Activated T-helper 1 cell treated with anti-CD3 and anti-CD28 coated beads, Interleukin-12 subunit alpha, Interleukin-12 subunit beta, Interleukin-2, Interleukin-4 antibody, amounts not matched to agents 30 ng/mL and 10 ng/mL and 1 ng/mL, durations not matched to agents 14 hours and 24 hours and 36 hours (primary cell): Measurements from ENCODE around the gene PINLYP. TPM values are rescaled to one million over a fixed set of nuclear protein-coding genes. Genes with fewer than 3 reads are reported as not detected.
"Not testable (repeated sequence)": the region's sequence is repeated elsewhere in the genome, so short reads cannot be mapped to it uniquely, and the experiment has no call there.

ENCODE experiments used
- DNase-seq: peaks from one replicate; pipeline ENCODE4 v3.0.0; 2021; ENCODE audit warnings: low spot score
- H3K27ac Mint-ChIP-seq: one replicate; pipeline ENCODE4 v1.8.0; 2021; ENCODE audit warnings: mild to moderate bottlenecking, mixed read lengths
- H3K27me3 Mint-ChIP-seq: one replicate; pipeline ENCODE4 v1.8.0; 2022; ENCODE audit warnings: mild to moderate bottlenecking, moderate library complexity, mixed read lengths; ENCODE audit not compliant: insufficient read depth
- H3K36me3 Mint-ChIP-seq: one replicate; pipeline ENCODE4 v1.8.0; 2021; ENCODE audit warnings: low read depth, mixed read lengths
- H3K4me1 Mint-ChIP-seq: one replicate; pipeline ENCODE4 v1.8.0; 2021; ENCODE audit warnings: low read depth, mixed read lengths
- H3K4me3 Mint-ChIP-seq: one replicate; pipeline ENCODE4 v1.8.0; 2021; ENCODE audit warnings: mild to moderate bottlenecking, moderate library complexity, mixed read lengths
- H3K9me3 Mint-ChIP-seq: one replicate; pipeline ENCODE4 v1.8.0; 2021; ENCODE audit warnings: mixed read lengths
- intact Hi-C: fragments of 100-400 bp; cut with micrococcal nuclease; formaldehyde crosslinking; loops from one replicate; pipeline ENCODE4 v1.15.1; 2024
- total RNA-seq: library from RNA; stranded (reverse); gene quantifications from 2 replicates; pipeline ENCODE4 v1.2.3, GENCODE V29; 2022

PINLYP gene
- total RNA-seq, 1 donor from 2014 or later, result 5.7 TPM

DNA sequence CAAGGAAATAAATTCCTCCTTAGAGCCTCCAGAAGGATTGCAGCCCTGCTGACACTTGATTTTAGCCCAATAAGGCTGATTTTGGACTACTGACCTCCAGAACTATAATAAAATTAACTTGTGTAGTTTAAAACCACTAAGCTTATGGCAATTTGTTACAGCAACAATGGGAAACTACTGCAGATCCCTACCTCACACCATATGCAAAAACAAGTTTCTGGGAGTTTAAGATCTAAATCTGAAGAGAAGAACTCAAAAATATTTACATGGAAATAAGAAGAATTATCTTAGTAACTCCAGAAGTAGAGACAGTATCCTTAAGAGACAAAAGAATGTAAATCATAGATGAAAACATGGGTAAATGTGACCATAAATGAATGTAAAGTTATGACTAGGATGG lies 36.7 kb upstream of the PINLYP start:
- Mint-ChIP-seq H3K9me3 (peaks cover 9% of the 10 kb centered on the region), H3K36me3 (peaks cover 28% of the 10 kb centered on the region), H3K4me1 (peaks cover 4% of the 10 kb centered on the region), H3K27ac (no peak overlapping the region), H3K27me3 (no peaks in the 10 kb centered on the region), H3K4me3 (no peak overlapping the region)
- intact Hi-C loops, result no loop called here
- DNase-seq, result no peak

DNA sequence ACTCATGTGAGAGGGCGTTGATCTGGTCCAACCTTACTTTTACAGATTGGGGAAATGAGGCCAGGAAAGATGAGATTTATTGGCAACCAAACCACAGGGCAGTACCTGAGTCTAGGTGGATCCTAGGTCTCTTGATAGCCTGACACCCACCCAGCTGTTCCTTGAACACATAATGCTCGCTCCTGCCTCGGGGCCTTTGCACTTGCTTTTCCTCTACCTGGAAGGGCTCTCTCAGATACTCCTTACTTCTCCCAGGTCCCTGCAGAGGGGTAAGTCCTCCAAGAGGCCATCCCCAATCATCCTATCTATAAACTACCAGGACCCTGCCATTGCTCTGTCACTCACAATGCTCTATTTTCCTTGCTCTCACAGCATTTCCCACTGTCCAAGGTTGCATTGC lies 35.2 kb upstream of the PINLYP start:
- no peak overlapping the region for H3K27ac Mint-ChIP-seq
- intact Hi-C loops, result no loop called here
- no peaks in the 10 kb centered on the region for H3K27me3 Mint-ChIP-seq
- peaks cover 27% of the 10 kb centered on the region for H3K36me3 Mint-ChIP-seq
- H3K9me3 Mint-ChIP-seq, result peaks cover 9% of the 10 kb centered on the region
- no peaks in the 10 kb centered on the region for H3K4me1 Mint-ChIP-seq
- no peak for DNase-seq
- H3K4me3 Mint-ChIP-seq, result no peak overlapping the region

DNA sequence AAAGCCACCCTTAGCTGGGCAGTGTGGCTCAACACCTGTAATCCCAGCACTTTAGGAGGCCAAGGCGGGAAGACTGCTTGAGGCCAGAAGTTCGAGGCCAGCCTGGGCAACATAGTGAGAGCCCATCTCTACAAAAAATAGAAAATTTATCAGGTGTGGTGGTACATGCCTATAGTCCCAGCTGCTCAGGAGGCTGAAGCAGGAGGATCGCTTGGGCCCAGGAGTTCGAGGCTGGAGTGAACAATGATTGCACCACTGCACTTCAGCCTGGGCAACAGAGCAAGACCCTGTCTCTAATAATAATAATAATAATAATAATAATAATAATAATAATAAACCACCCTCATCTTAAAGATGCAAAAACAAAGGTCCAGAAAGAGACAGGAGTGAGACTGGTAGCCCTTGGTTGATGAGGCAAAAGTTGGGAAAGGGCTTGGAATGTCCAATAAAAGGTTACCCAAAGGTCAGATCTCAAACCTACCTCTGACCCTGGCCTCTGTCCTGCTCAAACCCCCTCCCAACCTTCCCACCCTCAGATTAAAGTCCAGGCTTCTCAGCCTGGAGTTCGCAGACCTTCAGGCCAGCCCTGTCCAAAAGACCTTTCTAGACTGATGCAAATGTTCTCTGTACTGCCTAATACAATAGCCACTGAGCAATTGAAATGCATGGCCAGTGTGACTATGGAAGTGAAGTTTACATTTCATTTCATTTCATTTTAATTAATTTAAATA lies 33.5 kb upstream of the PINLYP start:
- no peak overlapping the region for H3K27ac Mint-ChIP-seq
- no peak overlapping the region for H3K4me3 Mint-ChIP-seq
- H3K4me1 Mint-ChIP-seq, result no peaks in the 10 kb centered on the region
- H3K9me3 Mint-ChIP-seq, result peaks cover 9% of the 10 kb centered on the region
- intact Hi-C loops, result no loop called here
- DNase-seq, result no peak
- peaks cover 26% of the 10 kb centered on the region for H3K36me3 Mint-ChIP-seq
- H3K27me3 Mint-ChIP-seq, result no peaks in the 10 kb centered on the region

DNA sequence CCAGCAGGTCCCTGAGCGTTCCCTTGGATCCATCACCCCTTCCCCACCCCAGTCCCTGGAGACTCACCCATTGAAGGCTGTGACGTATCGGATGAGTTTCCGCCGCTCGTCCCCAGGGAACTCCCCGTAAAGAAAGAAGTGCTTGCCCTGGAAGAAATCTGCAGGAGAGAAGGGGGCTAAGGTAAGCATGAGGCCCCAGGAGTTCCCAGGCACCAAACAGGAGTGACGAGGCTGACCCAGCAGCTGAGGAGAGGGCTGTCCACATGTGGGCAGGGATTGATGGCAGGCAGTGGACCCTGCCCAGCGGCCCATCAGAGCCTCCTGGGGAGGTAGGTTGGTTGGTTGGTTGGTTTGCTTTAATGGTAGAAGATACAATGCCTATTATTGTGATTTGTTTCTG lies 31.5 kb upstream of the PINLYP start:
- no peak overlapping the region for H3K4me3 Mint-ChIP-seq
- no peaks in the 10 kb centered on the region for H3K4me1 Mint-ChIP-seq
- H3K27ac Mint-ChIP-seq, result no peak overlapping the region
- peaks cover 3% of the 10 kb centered on the region for H3K9me3 Mint-ChIP-seq
- intact Hi-C loops, result no loop called here
- no peak for DNase-seq
- no peaks in the 10 kb centered on the region for H3K27me3 Mint-ChIP-seq
- peaks cover 21% of the 10 kb centered on the region for H3K36me3 Mint-ChIP-seq

DNA sequence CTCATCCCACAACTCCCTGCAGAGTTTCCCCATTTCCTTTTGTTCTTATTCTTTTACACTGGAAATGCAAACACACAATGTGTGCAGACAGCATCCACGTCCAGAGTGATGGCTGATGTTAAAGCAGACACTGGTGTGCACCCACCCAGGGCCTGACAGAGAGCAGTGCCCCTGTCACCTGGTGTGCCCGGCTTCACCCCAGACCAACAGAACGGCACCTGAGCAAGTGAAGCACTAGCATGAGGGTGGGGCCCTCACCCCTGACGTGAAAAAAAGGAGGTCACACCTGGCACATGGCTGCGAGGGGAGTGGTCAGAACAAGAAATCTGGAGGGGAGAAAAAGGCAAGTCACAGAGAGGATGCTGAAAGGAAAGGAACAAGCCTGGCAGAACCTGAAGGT lies 30.3 kb upstream of the PINLYP start:
- Mint-ChIP-seq H3K27ac (no peak overlapping the region), H3K27me3 (no peaks in the 10 kb centered on the region), H3K36me3 (peaks cover 12% of the 10 kb centered on the region), H3K4me3 (no peak overlapping the region), H3K4me1 (no peaks in the 10 kb centered on the region), H3K9me3 (no peaks in the 10 kb centered on the region)
- no peak for DNase-seq
- intact Hi-C loops, result no loop called here

DNA sequence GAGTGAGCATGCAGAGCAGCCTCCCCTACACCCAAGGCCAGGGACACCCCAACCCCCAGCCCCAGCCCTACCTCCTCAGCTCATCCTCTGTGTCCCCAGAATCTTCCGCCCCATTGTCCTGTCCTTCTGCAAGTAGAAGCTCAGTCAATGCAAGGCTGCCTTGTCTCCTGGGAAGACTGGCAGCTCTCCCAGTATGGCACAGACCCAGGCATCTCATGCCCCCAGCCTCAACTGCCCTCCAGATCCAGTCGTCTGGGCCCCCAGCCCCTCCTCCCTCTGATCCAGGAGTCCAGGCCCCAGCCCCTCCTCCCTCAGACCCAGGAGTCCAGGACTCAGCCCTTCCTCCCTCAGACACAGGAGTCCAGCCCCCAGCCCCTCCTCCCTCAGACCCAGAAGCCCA lies 29.6 kb upstream of the PINLYP start:
- DNase-seq, result no peak
- Mint-ChIP-seq H3K4me1 (no peaks in the 10 kb centered on the region), H3K36me3 (peaks cover 8% of the 10 kb centered on the region), H3K4me3 (no peak overlapping the region), H3K27me3 (no peaks in the 10 kb centered on the region), H3K9me3 (no peaks in the 10 kb centered on the region), H3K27ac (no peak overlapping the region)
- intact Hi-C loops, result no loop called here

DNA sequence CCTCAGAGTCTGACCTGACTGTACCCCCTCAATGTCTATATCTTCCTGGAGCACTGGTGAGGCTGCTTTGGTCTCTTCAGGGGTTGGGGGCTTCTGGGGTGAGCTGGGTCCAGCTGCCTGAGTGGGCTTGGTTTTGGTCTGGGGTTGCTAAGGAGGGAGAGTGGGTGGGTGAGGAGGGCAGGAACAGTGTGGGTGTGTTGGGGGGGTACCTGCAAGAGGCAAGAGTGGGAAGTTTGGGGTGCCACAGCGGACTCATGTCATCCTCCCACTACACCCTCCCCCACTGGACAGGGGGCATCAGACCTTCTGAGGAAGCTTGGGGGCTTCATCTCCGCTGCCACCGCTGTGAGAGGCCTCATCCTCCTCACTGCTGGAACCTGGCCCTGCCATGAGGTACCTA lies 29.0 kb upstream of the PINLYP start:
- Mint-ChIP-seq H3K9me3 (no peaks in the 10 kb centered on the region), H3K27ac (no peak overlapping the region), H3K4me3 (no peak overlapping the region), H3K4me1 (no peaks in the 10 kb centered on the region), H3K36me3 (peaks cover 9% of the 10 kb centered on the region), H3K27me3 (no peaks in the 10 kb centered on the region)
- intact Hi-C loops, result no loop called here
- no peak for DNase-seq

DNA sequence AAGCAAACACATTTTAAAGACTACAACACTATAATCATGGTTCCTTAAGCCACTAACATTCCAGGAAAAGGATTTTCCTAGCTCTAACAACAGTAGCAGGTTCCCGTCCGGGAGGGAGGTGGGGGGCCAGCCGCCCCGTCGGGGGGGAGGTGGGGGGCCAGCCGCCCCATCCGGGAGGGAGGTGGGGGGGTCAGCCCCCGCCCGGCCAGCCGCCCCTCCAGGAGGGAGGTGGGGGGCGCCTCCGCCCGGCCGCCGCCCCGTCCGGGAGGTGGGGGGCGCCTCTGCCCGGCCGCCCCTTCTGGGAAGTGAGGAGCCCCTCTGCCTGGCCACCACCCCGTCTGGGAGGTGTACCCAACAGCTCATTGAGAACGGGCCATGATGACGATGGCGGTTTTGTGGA lies 27.7 kb upstream of the PINLYP start:
- intact Hi-C loops, DNase-seq, H3K36me3 Mint-ChIP-seq, H3K4me1 Mint-ChIP-seq, H3K9me3 Mint-ChIP-seq, H3K27ac Mint-ChIP-seq, H3K27me3 Mint-ChIP-seq, H3K4me3 Mint-ChIP-seq: not testable (repeated sequence)

DNA sequence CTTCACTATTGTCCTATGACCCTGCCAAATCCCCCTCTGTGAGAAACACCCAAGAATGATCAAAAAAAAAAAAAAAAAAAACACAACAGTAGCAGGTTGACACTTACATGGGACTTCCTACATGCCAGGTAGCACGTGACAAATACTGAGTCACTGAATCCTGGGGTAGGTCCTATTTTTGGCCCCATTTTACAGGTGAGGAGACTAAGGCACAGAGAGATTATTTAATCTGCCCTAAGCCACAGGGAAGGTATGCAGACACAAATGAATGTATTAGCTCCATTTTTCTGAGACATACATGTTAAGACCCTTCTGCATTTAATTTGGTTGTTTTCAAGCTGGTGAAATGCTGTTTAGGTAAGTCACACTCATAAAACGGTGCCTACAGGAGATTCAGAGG lies 26.9 kb upstream of the PINLYP start:
- H3K36me3 Mint-ChIP-seq, result peaks cover 6% of the 10 kb centered on the region
- no peak for DNase-seq
- no peaks in the 10 kb centered on the region for H3K4me1 Mint-ChIP-seq
- intact Hi-C loops, result no loop called here
- H3K4me3 Mint-ChIP-seq, result no peak overlapping the region
- no peaks in the 10 kb centered on the region for H3K27me3 Mint-ChIP-seq
- H3K9me3 Mint-ChIP-seq, result no peaks in the 10 kb centered on the region
- no peak overlapping the region for H3K27ac Mint-ChIP-seq

DNA sequence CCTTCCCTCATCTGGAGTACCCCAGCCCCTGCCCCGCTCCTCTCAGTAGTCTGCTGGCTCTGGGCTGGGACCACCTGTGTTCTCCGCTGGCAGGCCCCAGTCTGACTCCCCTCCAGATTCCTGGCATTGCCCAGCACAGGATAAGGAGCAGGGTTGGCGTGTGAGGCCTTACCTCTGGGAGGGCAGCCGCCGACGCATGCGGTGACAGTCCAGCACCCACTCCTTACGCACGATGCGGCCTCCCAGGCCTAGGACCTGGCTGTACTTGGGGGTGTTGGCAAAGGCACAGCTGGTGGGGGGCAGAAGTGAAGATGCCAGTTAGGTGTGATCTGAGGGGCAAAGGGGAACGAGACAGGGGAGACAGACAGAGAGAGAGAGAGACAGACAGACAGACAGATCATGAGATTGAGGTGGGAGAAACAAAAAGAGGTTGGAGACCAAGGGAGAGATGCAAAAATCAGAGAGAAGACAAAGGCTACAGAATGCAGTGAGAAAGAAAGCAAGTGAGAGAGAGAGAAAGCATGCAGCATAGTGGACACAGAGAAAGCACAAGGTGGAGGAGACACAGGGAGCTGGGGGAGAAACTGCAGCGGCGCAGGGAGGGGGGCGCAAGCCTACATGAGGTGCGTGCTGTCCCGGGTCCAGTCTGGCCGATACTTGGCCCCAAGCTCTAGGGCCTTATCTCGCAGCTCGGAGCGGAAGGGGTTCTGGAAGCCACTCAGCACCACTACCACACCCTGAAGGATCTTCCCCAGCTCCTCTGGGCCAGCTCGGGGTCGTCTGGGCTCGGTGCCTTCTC lies 24.0 kb upstream of the PINLYP start:
- peaks cover 10% of the 10 kb centered on the region for H3K36me3 Mint-ChIP-seq
- DNase-seq, result no peak
- no peaks in the 10 kb centered on the region for H3K9me3 Mint-ChIP-seq
- no peaks in the 10 kb centered on the region for H3K27me3 Mint-ChIP-seq
- H3K27ac Mint-ChIP-seq, result no peak overlapping the region
- no peak overlapping the region for H3K4me3 Mint-ChIP-seq
- peaks cover 9% of the 10 kb centered on the region for H3K4me1 Mint-ChIP-seq
- intact Hi-C loops, result loop anchor here (10.0 kb wide), 1 partner anchor 173 kb away; no protein-coding TSS in a partner anchor

DNA sequence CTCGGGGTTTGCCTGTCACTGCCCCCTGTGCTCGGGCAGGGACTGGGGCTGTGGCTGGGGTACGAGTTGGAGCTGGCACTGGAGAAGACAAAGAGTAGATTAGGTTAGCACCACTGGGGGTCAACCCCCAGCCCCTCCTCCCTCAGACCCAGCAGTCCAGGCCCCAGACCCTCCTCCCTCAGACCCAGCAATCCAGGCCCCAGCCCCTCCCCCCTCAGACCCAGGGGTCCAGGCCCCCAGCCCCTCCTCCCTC lies 23.5 kb upstream of the PINLYP start:
- intact Hi-C loops, result loop anchor here (10.0 kb wide), 1 partner anchor 173 kb away; no protein-coding TSS in a partner anchor
- Mint-ChIP-seq H3K27me3 (no peaks in the 10 kb centered on the region), H3K9me3 (no peaks in the 10 kb centered on the region), H3K4me1 (peaks cover 9% of the 10 kb centered on the region), H3K27ac (no peak overlapping the region), H3K36me3 (peaks cover 10% of the 10 kb centered on the region), H3K4me3 (no peak overlapping the region)
- DNase-seq, result no peak

DNA sequence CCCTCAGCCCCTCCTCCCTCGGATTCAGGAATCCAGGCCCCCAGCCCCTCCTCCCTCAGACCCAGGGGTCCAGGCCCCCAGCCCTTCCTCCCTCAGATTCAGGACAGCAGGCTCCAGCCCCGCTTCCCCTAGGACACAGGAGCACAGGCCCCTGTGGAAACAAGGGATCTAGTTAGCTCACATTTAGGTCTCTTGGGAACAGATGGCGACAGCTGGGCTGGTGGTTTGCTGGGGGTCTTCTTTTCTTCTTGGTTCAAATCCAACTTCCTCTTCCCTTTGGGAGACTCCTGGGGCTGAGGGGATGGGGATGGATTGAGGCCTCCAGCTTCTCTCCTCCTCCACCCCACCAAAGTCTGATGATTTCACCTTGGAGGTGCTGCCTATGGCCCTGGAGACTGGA lies 23.0 kb upstream of the PINLYP start:
- H3K4me3 Mint-ChIP-seq, result no peak overlapping the region
- H3K4me1 Mint-ChIP-seq, result peaks cover 9% of the 10 kb centered on the region
- intact Hi-C loops, result loop anchor here (10.0 kb wide), 1 partner anchor 172 kb away; no protein-coding TSS in a partner anchor
- no peak overlapping the region for H3K27ac Mint-ChIP-seq
- no peaks in the 10 kb centered on the region for H3K27me3 Mint-ChIP-seq
- DNase-seq, result no peak
- H3K36me3 Mint-ChIP-seq, result peaks cover 8% of the 10 kb centered on the region
- no peaks in the 10 kb centered on the region for H3K9me3 Mint-ChIP-seq

DNA sequence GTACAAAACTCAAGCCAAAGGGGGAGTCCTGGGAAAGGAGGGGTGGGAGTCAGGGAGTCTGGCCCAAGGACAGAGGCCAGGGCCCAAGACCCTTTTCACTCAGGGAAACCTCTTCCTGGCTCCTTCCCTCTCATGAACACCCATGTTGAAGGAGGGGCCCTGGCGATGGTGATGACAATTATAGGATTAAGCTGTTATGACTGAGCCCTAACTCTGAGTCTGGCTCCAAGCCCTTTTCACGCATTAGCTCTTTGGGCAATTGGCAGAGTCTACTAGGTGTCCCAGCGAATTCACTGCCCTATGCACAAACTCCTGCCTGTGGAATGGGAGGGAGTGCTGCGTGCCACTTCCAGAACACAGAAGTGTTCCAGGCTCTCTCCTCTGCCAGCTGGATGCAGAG lies 21.9 kb upstream of the PINLYP start:
- H3K4me3 Mint-ChIP-seq, result no peak overlapping the region
- intact Hi-C loops, result loop anchor here (10.0 kb wide), 1 partner anchor 171 kb away; no protein-coding TSS in a partner anchor
- no peak overlapping the region for H3K27ac Mint-ChIP-seq
- no peaks in the 10 kb centered on the region for H3K27me3 Mint-ChIP-seq
- peaks cover 9% of the 10 kb centered on the region for H3K4me1 Mint-ChIP-seq
- H3K36me3 Mint-ChIP-seq, result peaks cover 8% of the 10 kb centered on the region
- H3K9me3 Mint-ChIP-seq, result no peaks in the 10 kb centered on the region
- no peak for DNase-seq
